Brain microvascular endothelial cell (primary cell): ENCODE results near the gene KLF6.

Experiments used
- DNase-seq: peaks from one replicate; pipeline ENCODE4 v3.0.0-alpha.2; 2020
- H3K27ac ChIP-seq: fragments of 250-450 bp; sonication (Bioruptor Pico); 2 replicates; pipeline ENCODE4 v1.5.1; 2020; ENCODE audit warnings: mild to moderate bottlenecking, moderate library complexity
- H3K27me3 ChIP-seq: fragments of 250-450 bp; sonication (Bioruptor Pico); replicated peaks from 2 replicates; pipeline ENCODE4 v1.5.1; 2020; ENCODE audit warnings: mild to moderate bottlenecking
- H3K36me3 ChIP-seq: fragments of 250-450 bp; sonication (Bioruptor Pico); replicated peaks from 2 replicates; pipeline ENCODE4 v1.5.1; 2020; ENCODE audit warnings: mild to moderate bottlenecking
- H3K4me3 ChIP-seq: 2 replicates; pipeline ENCODE4 v1.5.1; 2011; ENCODE audit warnings: low read depth, mild to moderate bottlenecking, control low read depth, low read length, moderate library complexity
- CTCF ChIP-seq: IDR thresholded peaks from 2 replicates; pipeline ENCODE4 v1.5.1; 2011; ENCODE audit warnings: low read depth, mild to moderate bottlenecking, moderate library complexity, low read length, control low read depth, inconsistent platforms; ENCODE audit errors: missing control alignments
- in situ Hi-C: cut with HindIII; loops from 2 replicates; pipeline ENCODE4 v1.10.0; 2017; ENCODE audit warnings: low sequenced_read_pairs, low pct_ligation_motif_present

The KLF6 gene

GRCh38 chr10:3825862-3826351 lies 40.9 kb upstream of the KLF6 start:
- Histone ChIP-seq H3K27ac (peak overlapping the region; percentile 56), H3K36me3 (no peaks in the 10 kb centered on the region), H3K4me3 (no peak overlapping the region), H3K27me3 (no peaks in the 10 kb centered on the region)
- TF ChIP-seq CTCF, result no peak
- in situ Hi-C loops, result no loop called here
- DNase-seq, result no peak

GRCh38 chr10:3825244-3825643 lies 40.2 kb upstream of the KLF6 start:
- H3K36me3 ChIP-seq, result no peaks in the 10 kb centered on the region
- in situ Hi-C loops, result no loop called here
- H3K27ac ChIP-seq, result peak overlapping the region; percentile 56
- TF ChIP-seq CTCF, result no peak
- peak; percentile 75 for DNase-seq
- no peaks in the 10 kb centered on the region for H3K27me3 ChIP-seq
- no peak overlapping the region for H3K4me3 ChIP-seq

GRCh38 chr10:3822541-3823330 lies 37.7 kb upstream of the KLF6 start:
- in situ Hi-C loops, result no loop called here
- no peak overlapping the region for H3K27ac ChIP-seq
- H3K4me3 ChIP-seq, result no peak overlapping the region
- TF ChIP-seq CTCF, result no peak
- DNase-seq, result no peak
- H3K36me3 ChIP-seq, result no peaks in the 10 kb centered on the region
- no peaks in the 10 kb centered on the region for H3K27me3 ChIP-seq

GRCh38 chr10:3820255-3820654 lies 35.2 kb upstream of the KLF6 start:
- H3K36me3 ChIP-seq, result no peaks in the 10 kb centered on the region
- DNase-seq, result no peak
- H3K27me3 ChIP-seq, result no peaks in the 10 kb centered on the region
- in situ Hi-C loops, result no loop called here
- no peak overlapping the region for H3K27ac ChIP-seq
- no peak overlapping the region for H3K4me3 ChIP-seq
- TF ChIP-seq CTCF, result no peak

GRCh38 chr10:3816995-3817394 lies 32.0 kb upstream of the KLF6 start:
- TF ChIP-seq CTCF, result no peak
- in situ Hi-C loops, result no loop called here
- Histone ChIP-seq H3K27me3 (no peaks in the 10 kb centered on the region), H3K36me3 (no peaks in the 10 kb centered on the region), H3K27ac (no peak overlapping the region), H3K4me3 (no peak overlapping the region)
- DNase-seq, result no peak

GRCh38 chr10:3814838-3815220 lies 29.8 kb upstream of the KLF6 start:
- Histone ChIP-seq H3K27me3 (no peaks in the 10 kb centered on the region), H3K4me3 (no peak overlapping the region), H3K27ac (no peak overlapping the region), H3K36me3 (no peaks in the 10 kb centered on the region)
- no peak for DNase-seq
- in situ Hi-C loops, result no loop called here
- TF ChIP-seq CTCF, result no peak
